SU-DHL-6 (cell line): Measurements from ENCODE around the gene RBM43.
"Not testable (repeated sequence)": the region's sequence is repeated elsewhere in the genome, so short reads cannot be mapped to it uniquely, and the experiment has no call there.

Experiments
- H2AFZ ChIP-seq: fragments of 200-600 bp; sonication (generic); 2 replicates; pipeline ENCODE4 v1.6.1; 2014; ENCODE audit warnings: low read depth, mild to moderate bottlenecking, moderate library complexity, mixed read lengths, antibody characterized with exemption, low read length; ENCODE audit not compliant: severe bottlenecking
- H3F3A ChIP-seq: fragments of 200-600 bp; shearing (Covaris generic); 2 replicates; pipeline ENCODE4 v1.6.0; 2016; ENCODE audit warnings: antibody characterized with exemption, mild to moderate bottlenecking; ENCODE audit not compliant: insufficient read depth
- H3K27ac ChIP-seq: fragments of 200-600 bp; sonication (generic); 2 replicates; pipeline ENCODE4 v1.5.1; 2016; ENCODE audit warnings: low read depth, mild to moderate bottlenecking, low read length, moderate library complexity, mixed read lengths
- H3K27me3 ChIP-seq: fragments of 200-600 bp; sonication (generic), shearing (Covaris generic); 2 replicates; pipeline ENCODE4 v1.6.0; 2014; ENCODE audit warnings: mild to moderate bottlenecking, low read length
- H3K36me3 ChIP-seq: fragments of 200-600 bp; sonication (generic); 2 replicates; pipeline ENCODE4 v1.6.1; 2014; ENCODE audit warnings: mild to moderate bottlenecking, low read length, mixed read lengths
- H3K4me2 ChIP-seq: fragments of 300-600, 200-600 bp; shearing (Covaris generic), sonication (generic); 2 replicates; pipeline ENCODE4 v1.6.0; 2014; ENCODE audit warnings: low read length, low read depth, mild to moderate bottlenecking; ENCODE audit not compliant: poor library complexity, severe bottlenecking
- H3K4me3 ChIP-seq: fragments of 200-600 bp; sonication (generic); 2 replicates; pipeline ENCODE4 v1.5.1; 2014; ENCODE audit warnings: antibody characterized with exemption, low read length, mild to moderate bottlenecking, mixed read lengths; ENCODE audit not compliant: insufficient read depth, poor library complexity, severe bottlenecking
- H3K79me2 ChIP-seq: fragments of 200-600 bp; sonication (generic); 2 replicates; pipeline ENCODE4 v1.6.1; 2014; ENCODE audit warnings: mild to moderate bottlenecking, low read length, moderate library complexity; ENCODE audit not compliant: insufficient read depth
- H3K9ac ChIP-seq: fragments of 200-600 bp; sonication (generic); 2 replicates; pipeline ENCODE4 v1.7.0; 2014; ENCODE audit warnings: mild to moderate bottlenecking, low read length
- H3K9me2 ChIP-seq: fragments of 200-600 bp; sonication (generic); replicated peaks from 2 replicates; pipeline ENCODE4 v1.6.1; 2014; ENCODE audit warnings: low read length; ENCODE audit not compliant: insufficient read depth
- H3K9me3 ChIP-seq: fragments of 200-600 bp; sonication (generic); 2 replicates; pipeline ENCODE4 v1.6.1; 2014; ENCODE audit warnings: low read length, mixed read lengths; ENCODE audit not compliant: insufficient read depth
- H4K20me1 ChIP-seq: fragments of 200-600 bp; sonication (generic); 2 replicates; pipeline ENCODE4 v1.6.1; 2014; ENCODE audit warnings: low read depth, mild to moderate bottlenecking, antibody characterized with exemption, low read length, moderate library complexity, mixed read lengths
- CTCF ChIP-seq: fragments of 200-600 bp; sonication (generic); IDR thresholded peaks from one replicate; pipeline ENCODE4 v1.5.1; 2017; ENCODE audit warnings: antibody characterized with exemption, mild to moderate bottlenecking, low read length, moderate library complexity; ENCODE audit not compliant: insufficient read depth, poor library complexity, severe bottlenecking
- EZH2phosphoT487 ChIP-seq: fragments of 200-600 bp; sonication (generic), shearing (Covaris generic); conservative IDR thresholded peaks from 2 replicates; pipeline ENCODE4 v1.6.1; 2018; ENCODE audit warnings: mild to moderate bottlenecking, antibody characterized with exemption, low read length, moderate library complexity, mixed read lengths

Gene RBM43

GRCh38 chr2:151237422-151238025, 24.1 kb downstream of the RBM43 start:
- Histone ChIP-seq H4K20me1 (no peaks in the 10 kb centered on the region), H3K79me2 (no peaks in the 10 kb centered on the region), H3K9ac (no peak overlapping the region), H3K9me2 (no peaks in the 10 kb centered on the region), H3K4me3 (no peak overlapping the region), H3K9me3 (no peaks in the 10 kb centered on the region), H3K27me3 (no peaks in the 10 kb centered on the region), H2AFZ (no peak overlapping the region), H3K27ac (no peak overlapping the region), H3K4me2 (no peak overlapping the region), H3F3A (no peaks in the 10 kb centered on the region), H3K36me3 (no peaks in the 10 kb centered on the region)
- TF ChIP-seq EZH2phosphoT487 (no peak), CTCF (no peak)

GRCh38 chr2:151233760-151234159, 27.9 kb downstream of the RBM43 start:
- not testable (repeated sequence) for H3K79me2 ChIP-seq, H4K20me1 ChIP-seq, H2AFZ ChIP-seq, H3K9me3 ChIP-seq, H3F3A ChIP-seq, H3K4me3 ChIP-seq, H3K27me3 ChIP-seq, H3K9me2 ChIP-seq, H3K9ac ChIP-seq, H3K36me3 ChIP-seq, H3K4me2 ChIP-seq, H3K27ac ChIP-seq

GRCh38 chr2:151233288-151233687, 28.4 kb downstream of the RBM43 start:
- not testable (repeated sequence) for H3K9me2 ChIP-seq, H4K20me1 ChIP-seq, H3K27ac ChIP-seq, H3K79me2 ChIP-seq, H3K4me2 ChIP-seq, H3F3A ChIP-seq, H3K4me3 ChIP-seq, H3K9me3 ChIP-seq, H2AFZ ChIP-seq, H3K36me3 ChIP-seq, H3K27me3 ChIP-seq, H3K9ac ChIP-seq

GRCh38 chr2:151230627-151231140, 31.0 kb downstream of the RBM43 start:
- no peaks in the 10 kb centered on the region for H3K9me2 ChIP-seq
- H3K9ac ChIP-seq, result no peak overlapping the region
- no peaks in the 10 kb centered on the region for H3K79me2 ChIP-seq
- no peak overlapping the region for H3K27ac ChIP-seq
- H3K9me3 ChIP-seq, result no peaks in the 10 kb centered on the region
- TF ChIP-seq EZH2phosphoT487, result no peak
- no peak for TF ChIP-seq CTCF
- H3F3A ChIP-seq, result no peaks in the 10 kb centered on the region
- H3K4me3 ChIP-seq, result no peak overlapping the region
- H3K4me2 ChIP-seq, result no peak overlapping the region
- H2AFZ ChIP-seq, result no peak overlapping the region
- H3K27me3 ChIP-seq, result no peaks in the 10 kb centered on the region
- no peaks in the 10 kb centered on the region for H3K36me3 ChIP-seq
- H4K20me1 ChIP-seq, result no peaks in the 10 kb centered on the region
